ENCODE measurements around the gene KCNJ12.
"Not testable (repeated sequence)": the region's sequence is repeated elsewhere in the genome, so short reads cannot be mapped to it uniquely, and the experiment has no call there.

GRCh38 chr17:21346107-21346506, 30.1 kb upstream of the KCNJ12 start:
- not testable (repeated sequence) for TF ChIP-seq L3MBTL2 (conservative IDR thresholded peaks at IDR 0.05); BHLHE40 (IDR thresholded peaks at IDR 0.05; ENCODE audit: borderline replicate concordance); FOXM1 (IDR thresholded peaks at IDR 0.05; ENCODE audit: borderline replicate concordance); LEF1 (IDR thresholded peaks at IDR 0.05; ENCODE audit: borderline replicate concordance); NFRKB (IDR thresholded peaks at IDR 0.05); HDGF (IDR thresholded peaks at IDR 0.05; ENCODE audit: borderline replicate concordance); FOXA1 (IDR thresholded peaks at IDR 0.05); SUZ12 (IDR thresholded peaks at IDR 0.05); ZNF384 (IDR thresholded peaks at IDR 0.05); ARNT (IDR thresholded peaks at IDR 0.05); FOXK2 (IDR thresholded peaks at IDR 0.05); ELF4 (IDR thresholded peaks at IDR 0.05); SP1 (IDR thresholded peaks at IDR 0.05)

Data from HEK293T (cell line).